Epithelial cell of proximal tubule (primary cell): Measurements from ENCODE around the gene ITSN1. TPM values are rescaled to one million over a fixed set of nuclear protein-coding genes. Genes with fewer than 3 reads are reported as not detected.
"Not testable (repeated sequence)": the region's sequence is repeated elsewhere in the genome, so short reads cannot be mapped to it uniquely, and the experiment has no call there.

Experiments
- DNase-seq: peaks from one replicate; pipeline ENCODE4 v3.0.0-alpha.2; 2011; ENCODE audit warnings: low read depth
- H3K4me3 ChIP-seq: 2 replicates; pipeline ENCODE4 v1.5.1; 2011; ENCODE audit warnings: low read depth, mild to moderate bottlenecking, low read length
- CTCF ChIP-seq: conservative IDR thresholded peaks from 2 replicates; pipeline ENCODE4 v1.5.1; 2012; ENCODE audit warnings: low read depth, mild to moderate bottlenecking, low read length
- total RNA-seq: library from RNA; depleted of rRNA; stranded (reverse); fragments of >200 nt; gene quantifications from 2 replicates; pipeline ENCODE4 v1.2.3, GENCODE V29; 2015

The ITSN1 gene
- total RNA-seq, 1 donor from 2014 or later, result 24.5 TPM

- no peak overlapping the region for H3K4me3 ChIP-seq
- DNase-seq, result no peak
- no peak for TF ChIP-seq CTCF
These were observed 129.7 kb downstream of the ITSN1 start for GRCh38 chr21:33771976-33772375.

- no peak overlapping the region for H3K4me3 ChIP-seq
- no peak for TF ChIP-seq CTCF
- no peak for DNase-seq
These were observed 132.2 kb downstream of the ITSN1 start for GRCh38 chr21:33774551-33774950.

- DNase-seq, result no peak
- TF ChIP-seq CTCF, result no peak
- H3K4me3 ChIP-seq, result no peak overlapping the region
These were observed 133.0 kb downstream of the ITSN1 start for GRCh38 chr21:33775100-33775828.

GRCh38 chr21:33780631-33781030 is 138.3 kb downstream of the ITSN1 start:
- no peak for DNase-seq
- no peak overlapping the region for H3K4me3 ChIP-seq
- no peak for TF ChIP-seq CTCF

GRCh38 chr21:33781121-33781520 is 138.8 kb downstream of the ITSN1 start:
- no peak for TF ChIP-seq CTCF
- H3K4me3 ChIP-seq, result no peak overlapping the region
- DNase-seq, result no peak

- no peak for TF ChIP-seq CTCF
- no peak overlapping the region for H3K4me3 ChIP-seq
- DNase-seq, result no peak
These were observed 141.1 kb downstream of the ITSN1 start for GRCh38 chr21:33783187-33783979.

GRCh38 chr21:33787431-33787830 is 145.1 kb downstream of the ITSN1 start:
- no peak overlapping the region for H3K4me3 ChIP-seq
- no peak for TF ChIP-seq CTCF
- no peak for DNase-seq

- not testable (repeated sequence) for DNase-seq, H3K4me3 ChIP-seq
These were observed 146.1 kb downstream of the ITSN1 start for GRCh38 chr21:33788438-33788837.
